ENCODE results near the gene DAPK1.

Gene DAPK1

GRCh38 chr9:87601595-87601994, 103.9 kb downstream of the DAPK1 start:
- Histone ChIP-seq H3K36me3 (replicated peaks; ENCODE audit: low read depth, low read length) (no peaks in the 10 kb centered on the region), H2AFZ (ENCODE audit: low read depth, low read length) (no peak overlapping the region), H3K27me3 (ENCODE audit: low read depth, low read length) (no peaks in the 10 kb centered on the region), H3K4me2 (ENCODE audit: low read length) (no peak overlapping the region), H3K4me3 (ENCODE audit: low read length) (no peak overlapping the region), H3K9me3 (ENCODE audit: insufficient read depth, low read length) (no peaks in the 10 kb centered on the region), H3K9ac (ENCODE audit: low read length) (no peak overlapping the region), H3K27ac (ENCODE audit: low read length) (no peak overlapping the region), H3K79me2 (ENCODE audit: low read length) (no peaks in the 10 kb centered on the region), H3K4me1 (ENCODE audit: low read length) (no peaks in the 10 kb centered on the region), H4K20me1 (ENCODE audit: insufficient read depth, low read length) (no peaks in the 10 kb centered on the region)
- no peak for TF ChIP-seq EZH2phosphoT487 (IDR thresholded peaks at IDR 0.05; ENCODE audit: low read depth)
- TF ChIP-seq, protein P1, sequence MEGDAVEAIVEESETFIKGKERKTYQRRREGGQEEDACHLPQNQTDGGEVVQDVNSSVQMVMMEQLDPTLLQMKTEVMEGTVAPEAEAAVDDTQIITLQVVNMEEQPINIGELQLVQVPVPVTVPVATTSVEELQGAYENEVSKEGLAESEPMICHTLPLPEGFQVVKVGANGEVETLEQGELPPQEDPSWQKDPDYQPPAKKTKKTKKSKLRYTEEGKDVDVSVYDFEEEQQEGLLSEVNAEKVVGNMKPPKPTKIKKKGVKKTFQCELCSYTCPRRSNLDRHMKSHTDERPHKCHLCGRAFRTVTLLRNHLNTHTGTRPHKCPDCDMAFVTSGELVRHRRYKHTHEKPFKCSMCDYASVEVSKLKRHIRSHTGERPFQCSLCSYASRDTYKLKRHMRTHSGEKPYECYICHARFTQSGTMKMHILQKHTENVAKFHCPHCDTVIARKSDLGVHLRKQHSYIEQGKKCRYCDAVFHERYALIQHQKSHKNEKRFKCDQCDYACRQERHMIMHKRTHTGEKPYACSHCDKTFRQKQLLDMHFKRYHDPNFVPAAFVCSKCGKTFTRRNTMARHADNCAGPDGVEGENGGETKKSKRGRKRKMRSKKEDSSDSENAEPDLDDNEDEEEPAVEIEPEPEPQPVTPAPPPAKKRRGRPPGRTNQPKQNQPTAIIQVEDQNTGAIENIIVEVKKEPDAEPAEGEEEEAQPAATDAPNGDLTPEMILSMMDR (IDR thresholded peaks at IDR 0.05; ENCODE audit: low read depth, low read length): no peak

DNA sequence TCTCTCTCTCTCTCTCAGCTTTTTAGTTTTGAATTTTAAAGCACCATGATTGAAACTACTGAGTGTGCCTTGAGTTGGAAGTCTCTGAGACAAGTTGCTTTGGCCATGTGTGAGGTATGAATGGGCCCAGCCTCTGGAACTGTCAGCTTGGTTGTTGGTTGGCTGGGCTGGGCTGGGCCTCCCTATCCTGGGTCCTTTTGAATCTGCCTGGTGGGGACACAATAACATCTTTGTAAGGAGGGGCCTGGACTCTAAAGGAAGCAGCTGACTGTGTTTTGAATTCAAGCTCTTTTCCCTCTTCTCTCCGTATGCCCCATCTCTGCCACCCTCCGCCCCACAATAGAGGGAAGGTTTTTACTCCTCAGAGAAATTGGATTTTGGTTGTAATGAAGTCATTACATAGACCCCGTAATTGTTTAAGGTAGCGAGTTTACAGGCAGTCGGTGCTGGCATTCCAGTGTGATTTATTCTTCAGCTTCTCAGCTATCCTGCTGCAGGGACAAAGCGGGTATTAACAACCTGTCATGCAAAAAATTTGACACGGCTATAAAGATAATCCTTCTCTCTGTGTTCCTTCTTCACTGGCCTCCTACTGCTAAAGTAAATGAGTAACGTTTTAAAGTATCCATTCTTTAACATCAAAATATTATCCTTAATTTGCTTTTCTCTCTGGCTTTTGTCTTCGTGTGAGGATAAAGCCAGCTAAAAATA, 105.4 kb downstream of the DAPK1 start:
- no peaks in the 10 kb centered on the region for H3K79me2 ChIP-seq (ENCODE audit: low read length)
- no peaks in the 10 kb centered on the region for H3K27me3 ChIP-seq (ENCODE audit: low read depth, low read length)
- H2AFZ ChIP-seq (ENCODE audit: low read depth, low read length): no peak overlapping the region
- H3K36me3 ChIP-seq (replicated peaks; ENCODE audit: low read depth, low read length): no peaks in the 10 kb centered on the region
- no peaks in the 10 kb centered on the region for H3K9me3 ChIP-seq (ENCODE audit: insufficient read depth, low read length)
- no peaks in the 10 kb centered on the region for H4K20me1 ChIP-seq (ENCODE audit: insufficient read depth, low read length)
- no peak overlapping the region for H3K27ac ChIP-seq (ENCODE audit: low read length)
- no peak overlapping the region for H3K4me2 ChIP-seq (ENCODE audit: low read length)
- H3K4me1 ChIP-seq (ENCODE audit: low read length): no peaks in the 10 kb centered on the region
- no peak overlapping the region for H3K9ac ChIP-seq (ENCODE audit: low read length)
- H3K4me3 ChIP-seq (ENCODE audit: low read length): no peak overlapping the region
- TF ChIP-seq, protein P1 (IDR thresholded peaks at IDR 0.05; ENCODE audit: low read depth, low read length): no peak
- TF ChIP-seq EZH2phosphoT487 (IDR thresholded peaks at IDR 0.05; ENCODE audit: low read depth): no peak

DNA sequence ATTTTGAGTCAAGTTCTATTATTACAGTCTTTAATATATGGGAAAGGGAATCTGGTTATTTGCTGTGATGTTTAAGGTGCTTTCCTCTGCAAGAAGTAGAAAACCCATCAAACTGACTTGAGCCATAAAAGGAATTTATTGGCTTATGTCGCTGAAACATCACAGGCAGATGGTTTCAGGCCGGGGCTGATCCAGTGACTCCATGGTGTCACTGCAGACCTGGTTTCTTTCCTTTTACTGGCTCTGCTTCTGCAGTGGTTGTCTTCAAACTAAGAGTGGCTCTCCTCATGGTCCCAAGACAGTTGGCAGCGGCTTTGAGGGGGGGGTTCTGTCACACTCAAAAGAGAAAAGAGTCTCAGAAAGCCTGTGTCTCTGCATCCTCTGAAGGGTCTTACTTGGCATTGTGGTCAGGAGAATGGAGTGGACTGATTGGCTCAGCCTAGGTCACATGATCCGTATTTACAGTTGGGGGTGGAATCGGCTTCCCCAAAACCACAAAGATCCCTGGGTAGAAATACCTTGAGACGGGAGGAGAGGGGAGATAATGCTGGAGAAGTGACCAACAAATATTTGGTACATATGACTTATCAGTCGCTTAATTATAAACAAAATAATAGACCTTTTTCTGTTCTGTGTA, 106.3 kb downstream of the DAPK1 start:
- Histone ChIP-seq H3K4me2 (ENCODE audit: low read length) (no peak overlapping the region), H3K27ac (ENCODE audit: low read length) (no peak overlapping the region), H3K9ac (ENCODE audit: low read length) (no peak overlapping the region), H3K36me3 (replicated peaks; ENCODE audit: low read depth, low read length) (no peaks in the 10 kb centered on the region), H2AFZ (ENCODE audit: low read depth, low read length) (no peak overlapping the region), H3K4me1 (ENCODE audit: low read length) (no peaks in the 10 kb centered on the region), H3K9me3 (ENCODE audit: insufficient read depth, low read length) (no peaks in the 10 kb centered on the region), H3K27me3 (ENCODE audit: low read depth, low read length) (no peaks in the 10 kb centered on the region), H4K20me1 (ENCODE audit: insufficient read depth, low read length) (no peaks in the 10 kb centered on the region), H3K79me2 (ENCODE audit: low read length) (no peaks in the 10 kb centered on the region), H3K4me3 (ENCODE audit: low read length) (no peak overlapping the region)
- TF ChIP-seq, protein P1 (IDR thresholded peaks at IDR 0.05; ENCODE audit: low read depth, low read length): no peak
- TF ChIP-seq EZH2phosphoT487 (IDR thresholded peaks at IDR 0.05; ENCODE audit: low read depth): no peak

DNA sequence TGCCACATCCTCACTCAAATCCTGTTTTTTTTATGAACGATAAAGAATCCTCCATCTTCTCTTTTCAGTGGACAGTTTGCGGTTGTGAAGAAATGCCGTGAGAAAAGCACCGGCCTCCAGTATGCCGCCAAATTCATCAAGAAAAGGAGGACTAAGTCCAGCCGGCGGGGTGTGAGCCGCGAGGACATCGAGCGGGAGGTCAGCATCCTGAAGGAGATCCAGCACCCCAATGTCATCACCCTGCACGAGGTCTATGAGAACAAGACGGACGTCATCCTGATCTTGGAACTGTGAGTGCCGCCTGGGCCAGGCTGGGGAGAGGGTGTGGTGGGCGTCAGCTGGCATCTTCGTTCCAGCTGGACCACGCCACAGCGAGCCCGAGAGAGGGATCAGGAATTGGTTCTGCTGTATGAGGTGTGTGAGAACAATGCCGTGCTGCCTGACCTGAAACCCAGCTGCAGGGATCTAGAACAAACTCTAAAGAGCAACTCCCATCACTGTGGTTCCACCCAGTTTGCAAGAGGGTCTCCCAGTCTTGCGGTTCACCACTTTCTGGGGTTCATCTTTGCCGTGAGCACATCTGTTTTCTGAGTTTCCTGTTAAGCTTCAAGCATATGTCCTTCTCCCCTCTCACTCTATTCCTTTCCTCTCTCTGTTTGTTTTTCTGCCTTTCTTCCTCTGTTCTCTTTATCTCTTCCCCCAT, 107.4 kb downstream of the DAPK1 start:
- no peaks in the 10 kb centered on the region for H3K4me1 ChIP-seq (ENCODE audit: low read length)
- H3K36me3 ChIP-seq (replicated peaks; ENCODE audit: low read depth, low read length): no peaks in the 10 kb centered on the region
- H3K9me3 ChIP-seq (ENCODE audit: insufficient read depth, low read length): no peaks in the 10 kb centered on the region
- no peak overlapping the region for H3K27ac ChIP-seq (ENCODE audit: low read length)
- H3K9ac ChIP-seq (ENCODE audit: low read length): no peak overlapping the region
- no peak overlapping the region for H3K4me3 ChIP-seq (ENCODE audit: low read length)
- H3K4me2 ChIP-seq (ENCODE audit: low read length): no peak overlapping the region
- no peak overlapping the region for H2AFZ ChIP-seq (ENCODE audit: low read depth, low read length)
- no peak for TF ChIP-seq EZH2phosphoT487 (IDR thresholded peaks at IDR 0.05; ENCODE audit: low read depth)
- H3K79me2 ChIP-seq (ENCODE audit: low read length): no peaks in the 10 kb centered on the region
- H3K27me3 ChIP-seq (ENCODE audit: low read depth, low read length): no peaks in the 10 kb centered on the region
- H4K20me1 ChIP-seq (ENCODE audit: insufficient read depth, low read length): no peaks in the 10 kb centered on the region
